Cardiac fibroblast (primary cell): Measurements from ENCODE around the gene PABPN1L.

Experiments used
- DNase-seq, 2 donors: peaks; one replicate each; pipeline versions ENCODE4 v3.0.0 to v3.0.0-alpha.2; 2010; ENCODE audit warnings: low read depth in 2 of 2
- H3K4me3 ChIP-seq, 2 donors: replicated peaks in 1 of 2; 1 replicate in 1 of 2; 2 replicates in 1 of 2; pipeline ENCODE4 v1.5.1; 2011; ENCODE audit warnings: low read depth in 2 of 2, low read length in 2 of 2, mild to moderate bottlenecking in 2 of 2, moderate library complexity in 1 of 2
- CTCF ChIP-seq: IDR thresholded peaks from one replicate; pipeline ENCODE4 v1.5.1; 2011; ENCODE audit warnings: low read depth, mild to moderate bottlenecking, low read length, inconsistent platforms

PABPN1L gene

GRCh38 chr16:88840600-88841215 is 25.8 kb downstream of the PABPN1L start:
- no peak overlapping the region for H3K4me3 ChIP-seq
- DNase-seq, result no peak
- no peak for TF ChIP-seq CTCF

- DNase-seq, result no peak
- H3K4me3 ChIP-seq, result no peak overlapping the region
- no peak for TF ChIP-seq CTCF
These were observed 26.5 kb downstream of the PABPN1L start for GRCh38 chr16:88839745-88840599.

- TF ChIP-seq CTCF, result no peak
- no peak overlapping the region for H3K4me3 ChIP-seq
- no peak for DNase-seq
These were observed 27.4 kb downstream of the PABPN1L start for GRCh38 chr16:88839026-88839529.

- H3K4me3 ChIP-seq, result no peak overlapping the region
- no peak for DNase-seq
- TF ChIP-seq CTCF, result no peak
These were observed 27.9 kb downstream of the PABPN1L start for GRCh38 chr16:88838566-88838965.

- H3K4me3 ChIP-seq, result no peak overlapping the region
- DNase-seq, result no peak
- no peak for TF ChIP-seq CTCF
These were observed 28.7 kb downstream of the PABPN1L start for GRCh38 chr16:88837806-88838205.

- no peak overlapping the region for H3K4me3 ChIP-seq
- DNase-seq, result no peak
- TF ChIP-seq CTCF, result no peak
These were observed 29.7 kb downstream of the PABPN1L start for GRCh38 chr16:88836791-88837190.
